HepG2 (cell line): ENCODE data around the gene THADA. TPM values are rescaled to one million over a fixed set of nuclear protein-coding genes. Genes with fewer than 3 reads are reported as not detected.

Experiments used
- BCLAF1 ChIP-seq: fragments of 450-650 bp; IDR thresholded peaks from 2 replicates; pipeline ENCODE4 v1.6.1; 2017; ENCODE audit warnings: mild to moderate bottlenecking
- CREM ChIP-seq, 2 experiments: sonication (generic) in 1 of 2; formaldehyde crosslinking in 1 of 2; IDR thresholded peaks; 2 replicates each; pipeline versions ENCODE4 v1.4.0 to v1.6.1; 2016 to 2020; ENCODE audit warnings: antibody characterized with exemption in 1 of 2, mild to moderate bottlenecking in 1 of 2, missing genetic modification reagents in 1 of 2
- DPF2 ChIP-seq: sonication (generic); formaldehyde crosslinking; IDR thresholded peaks from 2 replicates; pipeline ENCODE4 v1.4.0; 2020; ENCODE audit warnings: mild to moderate bottlenecking, low read depth, missing genetic modification reagents, borderline replicate concordance
- FOXA1 ChIP-seq, 2 experiments: fragments of 450-650 bp in 1 of 2; sonication (generic) in 1 of 2; formaldehyde crosslinking in 1 of 2; IDR thresholded peaks; 2 replicates each; pipeline versions ENCODE4 v1.4.0 to v1.6.1; 2016 to 2020; ENCODE audit warnings: missing genetic modification reagents in 1 of 2
- GPBP1L1 ChIP-seq: sonication (generic); formaldehyde crosslinking; IDR thresholded peaks from 2 replicates; pipeline ENCODE4 v1.5.0; 2020; ENCODE audit warnings: mild to moderate bottlenecking, missing genetic modification reagents
- HMG20A ChIP-seq: IDR thresholded peaks from 2 replicates; pipeline ENCODE4 v1.6.1; 2016; ENCODE audit warnings: borderline replicate concordance
- HOXD1 ChIP-seq: sonication (generic); formaldehyde crosslinking; IDR thresholded peaks from 2 replicates; pipeline ENCODE4 v1.5.0; 2020; ENCODE audit warnings: missing genetic modification reagents
- MED13 ChIP-seq: sonication (generic); formaldehyde crosslinking; IDR thresholded peaks from 2 replicates; pipeline ENCODE4 v1.5.0; 2020; ENCODE audit warnings: missing genetic modification reagents
- MED8 ChIP-seq: sonication (generic); formaldehyde crosslinking; IDR thresholded peaks from 2 replicates; pipeline ENCODE4 v1.8.1; 2023; ENCODE audit warnings: mild to moderate bottlenecking, missing genetic modification reagents; ENCODE audit not compliant: insufficient replicate concordance
- MXD4 ChIP-seq: IDR thresholded peaks from 2 replicates; pipeline ENCODE4 v1.6.1; 2016; ENCODE audit warnings: mild to moderate bottlenecking, missing biosample characterization, missing genetic modification reagents
- MYNN ChIP-seq: sonication (generic); formaldehyde crosslinking; IDR thresholded peaks from 2 replicates; pipeline ENCODE4 v1.4.0; 2020; ENCODE audit warnings: mild to moderate bottlenecking, low read depth, missing genetic modification reagents
- PITX1 ChIP-seq: sonication (generic); formaldehyde crosslinking; IDR thresholded peaks from 2 replicates; pipeline ENCODE4 v1.5.1; 2020; ENCODE audit warnings: mild to moderate bottlenecking, missing genetic modification reagents
- POLR2AphosphoS5 ChIP-seq: IDR thresholded peaks from 2 replicates; pipeline ENCODE4 v1.6.1; 2012; ENCODE audit warnings: low read depth, low read length
- SP5 ChIP-seq: IDR thresholded peaks from 2 replicates; pipeline ENCODE4 v1.6.1; 2016; ENCODE audit warnings: low read depth, borderline replicate concordance
- TBX2 ChIP-seq: sonication (generic); formaldehyde crosslinking; IDR thresholded peaks from 2 replicates; pipeline ENCODE4 v1.5.0; 2020; ENCODE audit warnings: missing genetic modification reagents, mild to moderate bottlenecking, borderline replicate concordance
- ZBTB3 ChIP-seq: sonication (generic); formaldehyde crosslinking; IDR thresholded peaks from 2 replicates; pipeline ENCODE4 v1.4.0; 2020; ENCODE audit warnings: low read depth, mild to moderate bottlenecking, moderate library complexity, missing genetic modification reagents, borderline replicate concordance
- ZC3H4 ChIP-seq: sonication (generic); formaldehyde crosslinking; IDR thresholded peaks from 2 replicates; pipeline ENCODE4 v1.4.0; 2020; ENCODE audit warnings: missing genetic modification reagents, borderline replicate concordance
- ZNF12 ChIP-seq: sonication (generic); formaldehyde crosslinking; IDR thresholded peaks from 2 replicates; pipeline ENCODE4 v1.5.0; 2020; ENCODE audit warnings: missing genetic modification reagents
- ZNF724P ChIP-seq: sonication (generic); formaldehyde crosslinking; IDR thresholded peaks from 2 replicates; pipeline ENCODE4 v1.8.0; 2022; ENCODE audit warnings: missing genetic modification reagents, borderline replicate concordance
- polyA plus RNA-seq, 8 experiments: library from polyadenylated mRNA; depleted of rRNA in 3 of 8; stranded (reverse) in 7 of 8; unstranded in 1 of 8; fragments of >200 nt; fragmentation: Illumina TruSeq in 4 of 8; extraction: Trizol in 4 of 8; gene quantifications; 2 replicates each; pipeline versions ENCODE4 v1.2.1 to v1.2.3, GENCODE V29; 2011 to 2016; ENCODE audit warnings: low read depth in 4 of 8, missing spikeins in 1 of 8, mixed read lengths in 1 of 8; ENCODE audit not compliant: insufficient read depth in 1 of 8
- total RNA-seq, 5 experiments: library from RNA; depleted of rRNA; stranded (reverse); fragments of >200 nt; fragmentation: Illumina TruSeq; extraction: Trizol; gene quantifications; 2 replicates each; pipeline ENCODE4 v1.2.3, GENCODE V29; 2016; ENCODE audit warnings: low read depth in 1 of 5
- TF ChIP-seq, protein P1 (sequence below): sonication (generic); formaldehyde crosslinking; IDR thresholded peaks from 2 replicates; pipeline ENCODE4 v1.4.0; 2020; ENCODE audit warnings: low read depth, mild to moderate bottlenecking, missing genetic modification reagents
- TF ChIP-seq, protein P2 (sequence below): sonication (generic); formaldehyde crosslinking; IDR thresholded peaks from 2 replicates; pipeline ENCODE4 v1.5.0; 2020; ENCODE audit warnings: mild to moderate bottlenecking, missing genetic modification reagents, moderate library complexity

THADA gene
- total and polyA plus RNA-seq, 2 of the 13 experiments (the other 11 are each of a cell fraction or from before 2014, with no cell fraction given), result 12.7 to 21.7 TPM

DNA sequence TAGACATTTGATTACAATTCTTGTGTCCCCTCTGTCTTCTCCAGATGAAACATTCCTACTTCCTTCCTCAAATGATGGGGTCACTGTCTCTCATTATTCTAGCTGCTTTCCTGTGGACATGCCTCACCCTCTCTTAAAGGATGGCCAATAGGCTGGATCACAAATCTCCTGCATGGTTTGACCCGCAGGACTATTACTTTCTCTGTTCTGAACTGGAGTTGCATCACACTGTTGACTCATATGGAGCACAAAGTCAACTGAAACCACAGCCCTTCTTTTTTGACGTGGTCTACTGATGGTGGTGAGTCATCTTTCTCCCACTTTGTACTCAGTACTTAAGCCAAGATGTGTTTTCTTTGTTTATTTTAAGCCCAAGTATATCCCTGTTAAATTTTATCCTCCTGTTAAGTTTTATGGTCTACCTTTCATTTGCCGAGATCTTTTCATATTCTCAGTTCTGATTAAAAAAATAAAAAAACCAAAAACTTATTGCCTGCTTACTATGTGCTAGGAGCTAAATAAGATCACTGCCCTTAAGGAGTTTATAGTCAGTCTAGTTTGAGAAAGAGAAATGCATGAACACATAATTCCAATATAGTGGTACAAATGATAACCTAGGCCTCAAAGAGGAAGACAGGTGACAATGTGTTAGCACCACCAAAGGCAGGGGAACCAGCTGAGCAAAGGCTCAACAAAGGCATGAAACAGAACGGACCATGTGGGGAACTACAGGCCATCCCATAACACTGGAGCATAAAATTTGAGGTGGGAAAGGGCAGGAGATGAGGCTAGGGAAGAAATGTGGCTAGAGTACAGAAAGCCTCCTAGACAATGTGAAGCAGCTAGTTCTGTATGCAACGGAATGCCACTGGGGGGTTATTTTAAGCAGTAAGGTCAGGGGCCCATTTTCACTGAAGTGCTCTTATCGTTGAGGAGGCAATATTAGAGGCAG lies 301.8 kb downstream of the THADA start (continued):
- TF ChIP-seq BCLAF1 (no peak), TBX2 (CRISPR knock-in tag) (peak; percentile 92), MYNN (CRISPR knock-in tag) (no peak), MED13 (peak; percentile 69; the same call in 1 of the 2 replicates), HOXD1 (CRISPR knock-in tag) (peak; percentile 91), MXD4 (peak; percentile 71), ZBTB3 (CRISPR knock-in tag) (no peak), DPF2 (CRISPR knock-in tag) (peak; percentile 99), PITX1 (CRISPR knock-in tag) (peak; percentile 95), CREM (IDR thresholded peaks at IDR 0.05) (peak; percentile 94), CREM (CRISPR knock-in tag; IDR thresholded peaks at IDR 0.05) (no peak), ZC3H4 (CRISPR knock-in tag) (no peak), MED8 (peak; percentile 10), GPBP1L1 (CRISPR knock-in tag) (no peak), POLR2AphosphoS5 (no peak), ZNF12 (CRISPR knock-in tag) (peak; percentile 71; the same call in 1 of the 2 replicates), FOXA1 (IDR thresholded peaks at IDR 0.05) (peak; percentile 81), FOXA1 (CRISPR knock-in tag; IDR thresholded peaks at IDR 0.05) (peak; percentile 99), HMG20A (CRISPR knock-in tag) (peak; percentile 98), ZNF724P (no peak; the same call in 1 of the 2 replicates), SP5 (CRISPR knock-in tag) (peak; percentile 71)
- TF ChIP-seq, protein P1, sequence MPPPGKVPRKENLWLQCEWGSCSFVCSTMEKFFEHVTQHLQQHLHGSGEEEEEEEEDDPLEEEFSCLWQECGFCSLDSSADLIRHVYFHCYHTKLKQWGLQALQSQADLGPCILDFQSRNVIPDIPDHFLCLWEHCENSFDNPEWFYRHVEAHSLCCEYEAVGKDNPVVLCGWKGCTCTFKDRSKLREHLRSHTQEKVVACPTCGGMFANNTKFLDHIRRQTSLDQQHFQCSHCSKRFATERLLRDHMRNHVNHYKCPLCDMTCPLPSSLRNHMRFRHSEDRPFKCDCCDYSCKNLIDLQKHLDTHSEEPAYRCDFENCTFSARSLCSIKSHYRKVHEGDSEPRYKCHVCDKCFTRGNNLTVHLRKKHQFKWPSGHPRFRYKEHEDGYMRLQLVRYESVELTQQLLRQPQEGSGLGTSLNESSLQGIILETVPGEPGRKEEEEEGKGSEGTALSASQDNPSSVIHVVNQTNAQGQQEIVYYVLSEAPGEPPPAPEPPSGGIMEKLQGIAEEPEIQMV (CRISPR knock-in tag), result peak; percentile 99
- TF ChIP-seq, protein P2, sequence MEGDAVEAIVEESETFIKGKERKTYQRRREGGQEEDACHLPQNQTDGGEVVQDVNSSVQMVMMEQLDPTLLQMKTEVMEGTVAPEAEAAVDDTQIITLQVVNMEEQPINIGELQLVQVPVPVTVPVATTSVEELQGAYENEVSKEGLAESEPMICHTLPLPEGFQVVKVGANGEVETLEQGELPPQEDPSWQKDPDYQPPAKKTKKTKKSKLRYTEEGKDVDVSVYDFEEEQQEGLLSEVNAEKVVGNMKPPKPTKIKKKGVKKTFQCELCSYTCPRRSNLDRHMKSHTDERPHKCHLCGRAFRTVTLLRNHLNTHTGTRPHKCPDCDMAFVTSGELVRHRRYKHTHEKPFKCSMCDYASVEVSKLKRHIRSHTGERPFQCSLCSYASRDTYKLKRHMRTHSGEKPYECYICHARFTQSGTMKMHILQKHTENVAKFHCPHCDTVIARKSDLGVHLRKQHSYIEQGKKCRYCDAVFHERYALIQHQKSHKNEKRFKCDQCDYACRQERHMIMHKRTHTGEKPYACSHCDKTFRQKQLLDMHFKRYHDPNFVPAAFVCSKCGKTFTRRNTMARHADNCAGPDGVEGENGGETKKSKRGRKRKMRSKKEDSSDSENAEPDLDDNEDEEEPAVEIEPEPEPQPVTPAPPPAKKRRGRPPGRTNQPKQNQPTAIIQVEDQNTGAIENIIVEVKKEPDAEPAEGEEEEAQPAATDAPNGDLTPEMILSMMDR (CRISPR knock-in tag), result peak; percentile 23; the same call in 1 of the 2 replicates
